Left lung (tissue), 10 donors: ENCODE results near the gene NAA16. TPM values are rescaled to one million over a fixed set of nuclear protein-coding genes. Genes with fewer than 3 reads are reported as not detected.
"Not testable (repeated sequence)": the region's sequence is repeated elsewhere in the genome, so short reads cannot be mapped to it uniquely, and the experiment has no call there.

ENCODE experiments used
- ATAC-seq: fragments of 200-7000 bp; cut with Tn5 transposase; one replicate; pipeline ENCODE4 v1.9.1; 2020; ENCODE audit warnings: moderate library complexity
- DNase-seq, 4 donors: peaks; one replicate each; pipeline ENCODE4 v3.0.0-alpha.2; 2013 to 2020
- H3K27ac ChIP-seq, 2 donors: fragments of 200-600 bp; sonication (generic) in 1 of 2; one replicate each; pipeline versions ENCODE4 v1.5.0 to v1.8.0; 2020 to 2021
- H3K27me3 ChIP-seq, 2 donors: fragments of 200-600 bp; sonication (generic) in 1 of 2; one replicate each; pipeline versions ENCODE4 v1.5.0 to v1.8.0; 2020 to 2021
- H3K36me3 ChIP-seq, 2 donors: fragments of 200-600 bp; sonication (generic) in 1 of 2; one replicate each; pipeline versions ENCODE4 v1.5.0 to v1.8.0; 2020 to 2021
- H3K4me1 ChIP-seq, 2 donors: fragments of 200-600 bp; one replicate each; pipeline ENCODE4 v1.8.0; 2021
- H3K4me3 ChIP-seq, 2 donors: fragments of 200-600 bp; sonication (generic) in 1 of 2; one replicate each; pipeline versions ENCODE4 v1.5.0 to v1.8.0; 2020 to 2021; ENCODE audit warnings: mild to moderate bottlenecking in 1 of 2
- H3K9me3 ChIP-seq, 2 donors: fragments of 200-600 bp; sonication (generic) in 1 of 2; one replicate each; pipeline versions ENCODE4 v1.5.0 to v1.8.0; 2020 to 2021
- intact Hi-C, 2 donors: fragments of 100-400 bp; cut with DNase I; formaldehyde crosslinking; loops; one replicate each; pipeline versions ENCODE4 v1.11.2 to v1.14.2; 2022
- polyA plus RNA-seq, 6 donors: library from polyadenylated mRNA; unstranded; fragments of 120-200 nt; gene quantifications; one replicate each; pipeline ENCODE4 v1.2.1, GENCODE V29; 2013; ENCODE audit not compliant: insufficient read length in 6 of 6
- total RNA-seq, 2 donors: library from RNA; stranded (reverse); fragmentation: NEBNext Ultra II Directional; extraction: Animal tissue kit (Norgen Biotek cat#: 25700); gene quantifications; one replicate each; pipeline ENCODE4 v1.2.1, GENCODE V29; 2021
- TF ChIP-seq, protein P1 (sequence below), 2 donors: fragments of 200-600 bp; sonication (generic) in 1 of 2; IDR thresholded peaks; one replicate each; pipeline versions ENCODE4 v1.5.0 to v1.8.0; 2021; ENCODE audit warnings: antibody characterized with exemption in 2 of 2
- donor health status: DM: no; HTN: yes; CAD: no.
- donor health status: DM: no; HTN: no; CAD: no.

NAA16 gene
- total and polyA plus RNA-seq, 8 donors, result 17.2 to 69.4 (median 55.6) TPM

DNA sequence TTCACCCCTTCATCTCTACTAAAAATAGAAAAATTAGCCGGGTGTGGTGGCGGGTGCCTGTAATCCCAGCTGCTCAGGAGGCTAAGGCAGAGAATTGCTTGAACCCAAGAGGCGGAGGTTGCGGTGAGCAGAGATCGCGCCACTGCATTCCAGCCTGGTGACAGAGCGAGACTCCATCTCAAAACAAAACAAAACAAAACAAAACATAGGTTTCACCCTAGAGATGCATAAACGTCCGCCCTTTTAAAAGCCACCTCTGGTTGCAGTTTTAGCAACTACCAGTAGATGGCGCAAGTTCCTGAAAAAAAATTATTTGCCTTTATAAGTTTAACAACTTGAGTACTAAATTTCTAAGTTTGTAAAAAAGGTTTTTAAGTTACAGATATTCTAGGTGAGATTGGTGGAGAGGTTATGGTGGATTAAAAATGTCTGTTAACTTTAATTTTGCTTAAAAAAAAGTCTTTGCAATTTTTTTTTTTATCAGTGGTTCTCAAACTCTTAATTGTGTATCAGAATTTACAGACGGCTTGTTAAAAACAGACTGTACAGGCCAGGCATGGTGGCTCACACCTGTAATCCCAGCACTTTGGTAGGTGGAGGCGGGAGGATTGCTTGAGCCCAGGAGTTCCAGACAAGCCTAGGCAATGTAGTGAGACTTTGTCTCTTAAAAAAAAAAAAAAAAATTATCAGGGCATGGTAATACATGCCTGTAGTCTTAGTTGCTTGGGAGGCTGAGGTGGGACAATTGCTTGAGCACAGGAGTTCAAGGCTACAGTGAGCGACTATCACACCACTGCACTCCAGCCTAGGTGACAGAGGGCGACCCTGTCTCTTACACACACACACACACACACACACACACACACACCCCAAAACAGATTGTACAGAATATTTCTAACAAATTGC, 42.1 kb downstream of the NAA16 start:
- Histone ChIP-seq H3K27ac (no peak overlapping the region), H3K36me3 (peaks cover 0 to 18% of the 10 kb centered on the region in 2 donors), H3K9me3 (no peaks in the 10 kb centered on the region), H3K27me3 (no peaks in the 10 kb centered on the region), H3K4me3 (no peak overlapping the region), H3K4me1 (peaks cover 0 to 19% of the 10 kb centered on the region in 2 donors)
- TF ChIP-seq, protein P1, sequence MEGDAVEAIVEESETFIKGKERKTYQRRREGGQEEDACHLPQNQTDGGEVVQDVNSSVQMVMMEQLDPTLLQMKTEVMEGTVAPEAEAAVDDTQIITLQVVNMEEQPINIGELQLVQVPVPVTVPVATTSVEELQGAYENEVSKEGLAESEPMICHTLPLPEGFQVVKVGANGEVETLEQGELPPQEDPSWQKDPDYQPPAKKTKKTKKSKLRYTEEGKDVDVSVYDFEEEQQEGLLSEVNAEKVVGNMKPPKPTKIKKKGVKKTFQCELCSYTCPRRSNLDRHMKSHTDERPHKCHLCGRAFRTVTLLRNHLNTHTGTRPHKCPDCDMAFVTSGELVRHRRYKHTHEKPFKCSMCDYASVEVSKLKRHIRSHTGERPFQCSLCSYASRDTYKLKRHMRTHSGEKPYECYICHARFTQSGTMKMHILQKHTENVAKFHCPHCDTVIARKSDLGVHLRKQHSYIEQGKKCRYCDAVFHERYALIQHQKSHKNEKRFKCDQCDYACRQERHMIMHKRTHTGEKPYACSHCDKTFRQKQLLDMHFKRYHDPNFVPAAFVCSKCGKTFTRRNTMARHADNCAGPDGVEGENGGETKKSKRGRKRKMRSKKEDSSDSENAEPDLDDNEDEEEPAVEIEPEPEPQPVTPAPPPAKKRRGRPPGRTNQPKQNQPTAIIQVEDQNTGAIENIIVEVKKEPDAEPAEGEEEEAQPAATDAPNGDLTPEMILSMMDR (IDR thresholded peaks at IDR 0.05), result peak; percentile 82 to 87
- DNase-seq (peak in 2 of 4 donors; percentile 35 to 36), ATAC-seq (peak; percentile 68)
- intact Hi-C loops, result no loop called here

DNA sequence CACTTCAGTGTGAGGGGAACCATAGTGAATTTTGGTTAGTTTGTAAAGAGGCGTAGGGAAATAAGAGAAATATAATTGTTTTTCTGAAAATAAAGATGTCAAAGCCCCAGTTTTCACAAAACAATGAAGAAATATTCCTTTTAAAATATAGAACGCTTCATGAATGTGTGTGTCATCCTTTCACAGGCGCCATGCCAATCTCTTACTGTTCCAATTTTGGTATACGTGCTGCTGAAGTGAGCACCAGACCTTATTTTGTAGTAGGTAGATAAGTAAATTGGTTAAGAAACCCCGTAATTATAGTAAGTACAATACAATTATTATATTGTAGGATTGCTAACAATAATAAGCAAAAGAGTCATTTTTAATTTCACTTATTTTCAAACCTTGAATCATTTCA, 43.3 kb downstream of the NAA16 start:
- intact Hi-C loops, result no loop called here
- no peaks in the 10 kb centered on the region for H3K27me3 ChIP-seq
- no peak overlapping the region for H3K4me3 ChIP-seq
- H3K9me3 ChIP-seq, result no peaks in the 10 kb centered on the region
- DNase-seq (no peak), ATAC-seq (no peak)
- peaks cover 0 to 23% of the 10 kb centered on the region in 2 donors for H3K36me3 ChIP-seq
- TF ChIP-seq, protein P1 (IDR thresholded peaks at IDR 0.05), result no peak
- H3K27ac ChIP-seq, result no peak overlapping the region
- H3K4me1 ChIP-seq, result peaks cover 0 to 19% of the 10 kb centered on the region in 2 donors

DNA sequence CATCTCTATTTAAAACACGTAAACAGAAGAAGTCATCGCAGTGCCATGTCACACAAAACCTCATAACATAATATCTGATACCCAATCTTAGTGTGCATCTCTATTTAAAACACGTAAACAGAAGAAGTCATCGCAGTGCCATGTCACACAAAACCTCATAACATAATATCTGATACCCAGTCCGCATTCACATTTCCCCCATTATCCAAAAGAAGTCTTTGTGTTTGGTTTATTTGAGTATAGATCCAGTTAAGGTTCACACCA, 45.2 kb downstream of the NAA16 start:
- H3K27me3 ChIP-seq, ATAC-seq, intact Hi-C loops, H3K4me3 ChIP-seq, DNase-seq, H3K9me3 ChIP-seq: not testable (repeated sequence)
- Histone ChIP-seq H3K27ac (peak overlapping the region in 1 of 2 donors; percentile 55), H3K36me3 (peaks cover 0 to 25% of the 10 kb centered on the region in 2 donors), H3K4me1 (peaks cover 0 to 19% of the 10 kb centered on the region in 2 donors)

DNA sequence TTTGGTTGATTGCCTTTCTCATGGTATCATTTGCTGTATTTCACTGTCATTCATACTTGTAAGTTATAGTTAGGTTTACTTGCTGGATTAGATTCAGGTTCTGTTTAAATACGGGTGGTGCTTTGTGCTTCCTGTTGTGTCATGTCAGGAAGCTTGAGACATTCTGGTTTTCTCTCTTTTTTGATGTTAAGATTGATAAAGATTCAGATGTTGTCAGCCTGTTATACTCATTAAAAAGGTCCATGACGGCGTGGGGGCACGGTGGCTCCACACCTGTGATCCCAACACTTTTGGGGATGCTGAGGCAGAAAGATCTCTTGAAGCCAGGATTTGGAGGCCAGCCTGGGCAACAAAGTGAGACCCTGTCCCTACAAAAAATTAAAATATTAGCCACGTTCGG, 45.7 kb downstream of the NAA16 start:
- Histone ChIP-seq H3K36me3 (peaks cover 0 to 30% of the 10 kb centered on the region in 2 donors), H3K27me3 (no peaks in the 10 kb centered on the region), H3K27ac (peak overlapping the region in 1 of 2 donors; percentile 55), H3K4me3 (no peak overlapping the region), H3K9me3 (no peaks in the 10 kb centered on the region), H3K4me1 (peaks cover 0 to 19% of the 10 kb centered on the region in 2 donors)
- ATAC-seq (no peak), DNase-seq (no peak)
- TF ChIP-seq, protein P1 (IDR thresholded peaks at IDR 0.05), result no peak
- intact Hi-C loops, result no loop called here

DNA sequence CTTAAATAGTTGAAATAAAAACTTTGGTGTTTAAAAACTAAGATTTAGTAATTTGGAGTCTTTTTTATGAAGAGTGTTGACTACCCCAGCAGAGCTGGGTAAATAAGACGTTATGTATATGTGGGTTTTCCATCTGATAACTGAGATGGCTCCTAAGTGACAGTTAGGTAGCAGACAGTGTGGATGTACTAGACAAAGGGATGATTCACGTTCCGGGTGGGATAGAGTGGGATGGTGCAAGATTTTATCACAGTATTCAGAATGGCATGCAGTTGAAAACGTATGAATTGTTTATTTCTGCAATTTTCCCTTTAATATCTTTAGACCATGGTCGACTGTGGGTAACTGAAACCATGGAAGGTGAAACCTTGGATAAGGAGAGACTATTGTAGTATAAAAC, 50.4 kb downstream of the NAA16 start:
- TF ChIP-seq, protein P1 (IDR thresholded peaks at IDR 0.05), result no peak
- no peak overlapping the region for H3K27ac ChIP-seq
- no peaks in the 10 kb centered on the region for H3K9me3 ChIP-seq
- H3K4me3 ChIP-seq, result no peak overlapping the region
- peaks cover 0 to 54% of the 10 kb centered on the region in 2 donors for H3K36me3 ChIP-seq
- no peak for ATAC-seq
- no peaks in the 10 kb centered on the region for H3K27me3 ChIP-seq
- intact Hi-C loops, result no loop called here
- peaks cover 0 to 6% of the 10 kb centered on the region in 2 donors for H3K4me1 ChIP-seq
- DNase-seq, result no peak
